Right atrium auricular region (tissue), 2 donors: ENCODE results near the gene PLXNA2. TPM values are rescaled to one million over a fixed set of nuclear protein-coding genes. Genes with fewer than 3 reads are reported as not detected.

ENCODE experiments used
- DNase-seq: peaks from one replicate; pipeline ENCODE4 v3.0.0-alpha.2; 2019; ENCODE audit warnings: low spot score
- H3K27ac ChIP-seq, 2 donors: fragments of 200-600 bp; sonication (generic); 1 replicate in 1 of 2; 2 replicates in 1 of 2; pipeline ENCODE4 v1.5.1; 2016 to 2019
- H3K27me3 ChIP-seq, 2 donors: fragments of 200-600 bp; sonication (generic); one replicate each; pipeline versions ENCODE4 v1.5.1 to v1.6.0; 2017 to 2019
- H3K36me3 ChIP-seq: fragments of 200-600 bp; sonication (generic); one replicate; pipeline ENCODE4 v1.5.1; 2016
- H3K4me1 ChIP-seq, 2 donors: fragments of 200-600 bp; sonication (generic); one replicate each; pipeline versions ENCODE4 v1.5.1 to v1.6.0; 2017 to 2019
- H3K4me3 ChIP-seq, 2 donors: fragments of 200-600 bp; sonication (generic); 1 replicate in 1 of 2; 2 replicates in 1 of 2; pipeline ENCODE4 v1.5.1; 2017 to 2019; ENCODE audit warnings: mild to moderate bottlenecking in 1 of 2, moderate library complexity in 1 of 2
- H3K9me3 ChIP-seq, 2 donors: fragments of 200-600 bp; sonication (generic); one replicate each; pipeline ENCODE4 v1.5.1; 2019
- total RNA-seq, 2 donors: library from RNA; depleted of rRNA; stranded (reverse); fragments of >200 nt; gene quantifications; one replicate each; pipeline ENCODE4 v1.1.0, GENCODE V29; 2016
- TF ChIP-seq, protein P1 (sequence below), 2 donors: fragments of 200-600 bp; sonication (generic); IDR thresholded peaks; one replicate each; pipeline ENCODE4 v1.5.1; 2019; ENCODE audit warnings: antibody characterized with exemption in 2 of 2

The PLXNA2 gene
- total RNA-seq, 2 donors from 2014 or later: 10.8 to 23.8 TPM

DNA sequence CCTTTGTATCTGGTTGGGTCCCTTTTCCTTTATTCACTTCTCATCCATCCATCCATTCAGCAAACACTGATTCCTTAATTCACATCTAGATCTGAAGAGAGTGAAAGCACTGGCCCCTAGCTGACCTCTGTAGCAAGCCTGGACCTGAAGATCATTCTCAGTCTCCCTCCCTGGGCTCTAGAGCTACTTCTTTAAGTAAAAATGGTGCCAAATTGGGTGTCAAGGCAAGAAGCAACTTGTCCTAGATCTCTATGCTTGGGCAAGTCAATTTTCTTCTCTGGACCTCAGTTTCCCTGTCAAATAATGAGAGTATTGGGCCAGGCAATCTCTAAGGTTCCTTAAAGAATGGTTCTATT is 36.1 kb downstream of the PLXNA2 start:
- no peak overlapping the region for H3K4me3 ChIP-seq
- no peaks in the 10 kb centered on the region for H3K36me3 ChIP-seq
- H3K27ac ChIP-seq: peak overlapping the region; percentile 64
- no peak for DNase-seq
- TF ChIP-seq, protein P1, sequence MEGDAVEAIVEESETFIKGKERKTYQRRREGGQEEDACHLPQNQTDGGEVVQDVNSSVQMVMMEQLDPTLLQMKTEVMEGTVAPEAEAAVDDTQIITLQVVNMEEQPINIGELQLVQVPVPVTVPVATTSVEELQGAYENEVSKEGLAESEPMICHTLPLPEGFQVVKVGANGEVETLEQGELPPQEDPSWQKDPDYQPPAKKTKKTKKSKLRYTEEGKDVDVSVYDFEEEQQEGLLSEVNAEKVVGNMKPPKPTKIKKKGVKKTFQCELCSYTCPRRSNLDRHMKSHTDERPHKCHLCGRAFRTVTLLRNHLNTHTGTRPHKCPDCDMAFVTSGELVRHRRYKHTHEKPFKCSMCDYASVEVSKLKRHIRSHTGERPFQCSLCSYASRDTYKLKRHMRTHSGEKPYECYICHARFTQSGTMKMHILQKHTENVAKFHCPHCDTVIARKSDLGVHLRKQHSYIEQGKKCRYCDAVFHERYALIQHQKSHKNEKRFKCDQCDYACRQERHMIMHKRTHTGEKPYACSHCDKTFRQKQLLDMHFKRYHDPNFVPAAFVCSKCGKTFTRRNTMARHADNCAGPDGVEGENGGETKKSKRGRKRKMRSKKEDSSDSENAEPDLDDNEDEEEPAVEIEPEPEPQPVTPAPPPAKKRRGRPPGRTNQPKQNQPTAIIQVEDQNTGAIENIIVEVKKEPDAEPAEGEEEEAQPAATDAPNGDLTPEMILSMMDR (IDR thresholded peaks at IDR 0.05): no peak
- peaks cover 0 to 78% of the 10 kb centered on the region in 2 donors for H3K4me1 ChIP-seq
- H3K27me3 ChIP-seq: no peaks in the 10 kb centered on the region
- no peaks in the 10 kb centered on the region for H3K9me3 ChIP-seq

DNA sequence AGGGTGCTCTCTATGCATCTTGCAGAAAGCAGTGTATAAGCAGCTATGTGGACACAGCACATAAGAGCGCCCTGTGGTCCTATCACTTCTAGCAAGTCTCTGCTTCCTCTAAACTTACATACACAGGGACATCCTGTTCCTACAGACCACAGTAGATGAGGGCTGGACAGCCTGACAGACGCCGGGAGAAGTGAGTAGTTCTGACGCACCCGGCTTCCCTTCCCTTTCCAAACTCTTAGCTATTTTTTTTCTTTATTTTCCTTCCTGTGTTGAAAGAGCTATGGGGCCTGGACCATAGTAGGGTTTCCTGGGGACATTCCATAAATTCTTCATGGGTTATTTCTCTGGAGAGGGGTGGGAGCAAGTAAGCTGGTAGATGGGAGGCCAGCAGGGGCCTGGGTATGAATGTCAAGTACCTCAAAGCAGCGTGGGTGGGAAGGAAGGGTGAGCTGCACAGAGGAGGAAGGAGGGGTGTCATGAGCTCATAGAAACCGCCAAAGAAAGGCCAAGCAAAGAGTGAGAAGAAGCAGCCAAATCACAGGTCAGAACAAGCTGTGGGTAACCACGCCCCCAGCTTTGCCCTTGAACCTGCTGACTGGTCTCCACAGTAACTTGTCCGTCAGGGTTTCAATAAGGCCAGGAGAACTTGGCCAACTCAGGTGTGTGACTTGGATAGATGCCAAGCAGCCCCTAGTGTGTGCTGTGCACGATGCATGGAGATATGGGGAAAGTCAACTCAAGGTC is 36.6 kb downstream of the PLXNA2 start:
- TF ChIP-seq, protein P1 (IDR thresholded peaks at IDR 0.05): no peak

DNA sequence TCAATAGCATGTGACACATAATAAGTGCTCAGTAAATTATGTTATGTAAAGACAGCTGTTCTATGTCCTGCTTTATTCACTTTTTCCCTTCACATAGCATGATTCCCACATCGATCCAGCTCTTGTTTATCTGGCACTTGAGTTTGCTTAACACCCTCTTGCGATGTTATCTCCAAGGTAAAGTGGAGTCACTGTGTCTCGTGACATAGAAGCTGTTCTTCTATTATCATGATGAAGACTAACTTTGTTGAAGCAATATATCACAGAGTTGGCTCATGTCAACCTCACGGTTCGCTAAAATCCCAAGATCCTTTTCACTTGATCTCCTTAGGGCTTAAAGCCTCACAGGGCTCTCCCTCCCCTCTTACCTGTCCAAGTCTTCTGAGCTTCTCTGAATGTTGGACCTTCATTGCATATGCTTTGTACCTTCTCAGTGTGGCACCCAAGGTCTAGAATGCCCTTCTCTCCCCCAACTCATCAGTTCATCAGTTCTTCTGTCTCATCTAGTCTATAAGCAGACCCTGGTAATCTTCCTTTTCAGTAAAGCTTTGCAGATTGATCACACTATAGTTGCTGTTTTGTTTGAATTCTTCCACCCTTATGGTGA is 38.0 kb downstream of the PLXNA2 start:
- peaks cover 0 to 83% of the 10 kb centered on the region in 2 donors for H3K4me1 ChIP-seq
- H3K36me3 ChIP-seq: no peaks in the 10 kb centered on the region
- TF ChIP-seq, protein P1 (IDR thresholded peaks at IDR 0.05): no peak
- no peaks in the 10 kb centered on the region for H3K27me3 ChIP-seq
- no peaks in the 10 kb centered on the region for H3K9me3 ChIP-seq
- H3K27ac ChIP-seq: peak overlapping the region; percentile 66 to 72
- no peak for DNase-seq
- no peak overlapping the region for H3K4me3 ChIP-seq

More for the DNA sequence above, 36.6 kb downstream of the PLXNA2 start:
- H3K27me3 ChIP-seq: no peaks in the 10 kb centered on the region
- H3K9me3 ChIP-seq: no peaks in the 10 kb centered on the region
- H3K27ac ChIP-seq: peak overlapping the region; percentile 64 to 72
- peaks cover 0 to 78% of the 10 kb centered on the region in 2 donors for H3K4me1 ChIP-seq
- no peaks in the 10 kb centered on the region for H3K36me3 ChIP-seq
- peak; percentile 88 for DNase-seq
- H3K4me3 ChIP-seq: no peak overlapping the region

DNA sequence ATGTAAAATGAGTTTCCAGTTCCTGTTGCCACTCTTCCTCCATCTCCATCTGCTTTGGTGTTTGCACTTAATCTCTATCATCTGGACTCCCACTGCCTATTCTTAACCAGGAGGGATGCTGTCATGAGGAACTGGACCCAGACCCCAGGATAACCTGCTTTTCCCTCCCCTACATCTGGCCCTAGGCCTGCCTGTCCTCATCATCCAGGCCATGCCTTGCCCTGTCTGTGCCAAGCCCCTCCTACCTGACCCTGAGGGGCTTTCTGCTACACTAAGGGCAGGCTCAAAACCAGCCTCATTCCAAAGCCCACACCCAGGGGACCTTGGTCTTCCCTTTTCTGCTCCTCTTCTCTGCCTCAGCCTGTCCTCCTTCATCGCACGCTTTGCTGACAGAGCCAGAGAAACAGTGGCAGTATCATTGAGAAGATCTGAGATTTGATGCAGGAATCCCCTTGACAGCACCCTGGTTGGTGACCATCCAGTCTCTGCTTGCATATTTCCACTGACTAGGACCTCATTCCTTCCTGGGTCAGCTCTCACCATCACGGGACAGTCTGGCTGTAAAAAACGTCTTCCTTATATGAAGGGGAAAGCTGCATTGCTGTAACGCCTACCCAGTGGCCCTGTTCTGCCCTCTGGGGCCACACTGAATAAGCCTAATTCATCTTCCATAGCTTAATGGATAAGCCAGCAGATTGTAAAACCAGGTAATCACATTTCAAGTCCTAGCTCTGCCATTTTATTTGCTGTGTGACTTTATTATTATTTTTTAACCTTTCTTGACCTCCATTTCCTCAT is 38.8 kb downstream of the PLXNA2 start:
- Histone ChIP-seq H3K36me3 (no peaks in the 10 kb centered on the region), H3K27me3 (no peaks in the 10 kb centered on the region), H3K9me3 (no peaks in the 10 kb centered on the region), H3K4me1 (peaks cover 0 to 91% of the 10 kb centered on the region in 2 donors), H3K27ac (peak overlapping the region; percentile 66 to 72), H3K4me3 (no peak overlapping the region)
- TF ChIP-seq, protein P1 (IDR thresholded peaks at IDR 0.05): no peak
- no peak for DNase-seq

DNA sequence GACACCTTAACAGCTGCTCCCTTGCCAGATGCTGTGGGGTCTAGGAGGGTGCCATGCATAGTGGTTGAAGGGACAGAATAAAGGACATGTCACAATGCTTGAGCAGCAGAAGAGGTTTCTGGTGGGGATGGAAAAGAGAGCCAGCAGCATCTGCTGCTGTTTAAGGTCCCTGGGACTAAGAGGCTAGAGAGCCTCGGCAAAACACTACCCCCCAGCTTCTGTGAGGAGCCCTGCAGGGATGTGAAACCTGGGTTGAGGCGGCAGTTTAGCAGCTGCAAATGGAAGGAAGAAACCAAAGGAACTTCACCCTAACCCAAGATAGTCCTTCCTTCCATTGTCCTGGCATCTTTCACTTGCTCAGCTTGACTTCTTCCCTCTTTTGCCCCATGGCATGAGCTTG is 39.4 kb downstream of the PLXNA2 start:
- Histone ChIP-seq H3K4me3 (no peak overlapping the region), H3K9me3 (no peaks in the 10 kb centered on the region), H3K27me3 (no peaks in the 10 kb centered on the region), H3K36me3 (no peaks in the 10 kb centered on the region), H3K27ac (peak overlapping the region; percentile 66 to 72), H3K4me1 (peaks cover 0 to 91% of the 10 kb centered on the region in 2 donors)
- TF ChIP-seq, protein P1 (IDR thresholded peaks at IDR 0.05): peak in 1 of 2 donors; percentile 47
- no peak for DNase-seq
